UCSD-AML1 (cell line): ENCODE measurements around the gene HLTF.

Experiments used
- DNase-seq: peaks from one replicate; lab custom pipeline; 2025; ENCODE audit not compliant: unreplicated experiment; lab: John Stamatoyannopoulos, UW

The HLTF gene

GRCh38 chr3:149090461-149090860 is 4.1 kb upstream of the HLTF start:
- no peak for DNase-seq

DNA sequence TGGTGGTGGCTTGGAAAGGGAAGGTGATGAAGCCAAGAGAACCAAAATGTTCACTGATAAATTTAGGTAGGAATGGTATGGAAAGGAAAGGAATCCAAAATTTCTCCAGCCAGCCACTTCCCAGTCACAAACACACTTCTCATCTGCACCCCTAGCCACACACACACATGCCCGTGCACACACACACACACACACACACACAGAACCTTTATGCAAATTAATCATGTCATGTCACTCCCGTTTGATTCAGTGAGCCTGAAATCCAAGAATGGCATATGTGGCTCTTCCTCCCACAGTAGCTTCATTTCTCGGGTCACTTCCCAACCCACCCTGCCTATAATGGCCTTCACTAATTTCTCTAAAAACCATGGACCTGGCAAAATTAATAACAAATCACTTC is 3.1 kb upstream of the HLTF start:
- DNase-seq, result no peak

GRCh38 chr3:149087208-149087607 is 875 bp upstream of the HLTF start:
- DNase-seq, result no peak

DNA sequence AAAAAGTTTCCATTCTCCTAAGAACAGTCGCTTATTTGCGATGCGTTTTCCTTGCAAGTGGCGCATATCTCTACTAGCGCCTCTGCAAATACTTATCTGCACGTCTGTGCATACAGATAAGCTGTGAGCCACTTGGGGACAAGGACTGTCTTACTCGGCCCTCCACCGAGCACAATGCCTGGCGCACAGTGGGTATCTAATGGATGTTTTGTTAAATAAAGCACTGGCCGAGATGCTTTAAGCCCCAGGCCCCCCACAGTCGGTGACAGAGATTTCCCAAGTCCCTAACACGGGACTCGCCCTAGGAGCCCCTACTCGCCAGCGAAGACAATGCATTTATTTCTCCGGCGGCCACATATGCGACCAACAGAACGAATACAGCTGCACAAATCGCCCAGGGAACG is 503 bp downstream of the HLTF start:
- no peak for DNase-seq

- no peak for DNase-seq
These were observed 4.6 kb downstream of the HLTF start for GRCh38 chr3:149081772-149082171.

- DNase-seq, result no peak
These were observed 5.6 kb downstream of the HLTF start for GRCh38 chr3:149080699-149081091.

- DNase-seq, result no peak
These were observed 6.2 kb downstream of the HLTF start for GRCh38 chr3:149080011-149080698.

- no peak for DNase-seq
These were observed 8.7 kb downstream of the HLTF start for GRCh38 chr3:149077628-149078027.

DNA sequence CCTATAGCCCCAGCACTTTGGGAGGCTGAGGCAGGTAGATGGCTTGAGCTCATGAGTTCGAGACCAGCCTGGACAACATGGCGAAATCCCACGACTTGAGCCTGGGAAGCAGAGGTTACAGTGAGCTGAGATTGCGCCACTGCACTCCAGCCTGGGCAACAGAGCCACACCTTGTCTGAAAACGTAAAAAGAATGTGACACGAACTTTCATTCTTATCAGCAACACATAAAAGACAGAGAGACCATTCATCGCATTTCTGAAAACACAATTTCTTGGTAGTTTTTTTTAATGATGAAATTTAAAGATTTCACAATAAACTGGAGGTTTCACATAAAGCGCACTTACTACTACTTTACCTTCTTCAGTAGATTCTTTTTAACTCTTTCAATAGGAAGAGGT is 18.4 kb downstream of the HLTF start:
- DNase-seq, result no peak

DNA sequence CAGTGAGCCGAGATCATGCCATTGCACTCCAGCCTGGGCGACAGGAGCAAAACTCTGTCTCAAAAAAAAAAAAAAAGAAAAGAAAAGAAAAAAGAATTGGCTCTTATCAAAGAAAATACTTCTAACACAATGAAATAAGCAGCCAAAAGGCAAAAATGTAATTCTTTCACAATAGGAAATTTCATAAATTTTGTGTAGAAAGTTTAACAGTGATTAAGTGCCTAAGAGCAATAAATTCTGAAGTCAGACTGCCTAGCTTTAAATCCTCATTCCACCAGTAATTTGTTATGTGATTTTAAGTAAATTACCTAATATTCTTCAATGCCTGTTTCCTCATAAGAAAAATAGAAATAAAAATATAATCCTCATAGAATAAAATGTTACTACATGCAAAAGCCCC is 24.6 kb downstream of the HLTF start:
- no peak for DNase-seq

GRCh38 chr3:149058602-149059001 is 27.7 kb downstream of the HLTF start:
- no peak for DNase-seq

- DNase-seq, result no peak
These were observed 28.1 kb downstream of the HLTF start for GRCh38 chr3:149058198-149058597.

DNA sequence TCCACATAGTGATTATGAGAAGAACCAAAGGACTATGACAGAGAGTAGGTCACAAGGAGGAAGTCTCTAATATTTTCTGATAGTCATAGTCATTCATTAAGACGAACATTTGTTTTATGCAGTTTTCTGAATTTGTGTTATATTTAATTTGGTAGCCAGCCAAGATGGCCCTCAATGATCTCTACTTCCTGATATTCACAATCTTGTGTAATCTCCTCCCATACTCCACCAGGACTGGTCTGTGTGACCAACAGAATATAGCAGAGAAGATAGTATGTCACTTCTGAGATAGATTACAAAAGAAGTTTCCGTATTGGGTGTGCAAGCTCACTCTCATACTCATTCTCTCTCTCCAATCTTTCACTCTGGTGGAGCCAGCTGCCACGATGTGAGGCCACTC is 30.8 kb downstream of the HLTF start:
- no peak for DNase-seq

- DNase-seq, result no peak
These were observed 41.8 kb downstream of the HLTF start for GRCh38 chr3:149044339-149045083.

DNA sequence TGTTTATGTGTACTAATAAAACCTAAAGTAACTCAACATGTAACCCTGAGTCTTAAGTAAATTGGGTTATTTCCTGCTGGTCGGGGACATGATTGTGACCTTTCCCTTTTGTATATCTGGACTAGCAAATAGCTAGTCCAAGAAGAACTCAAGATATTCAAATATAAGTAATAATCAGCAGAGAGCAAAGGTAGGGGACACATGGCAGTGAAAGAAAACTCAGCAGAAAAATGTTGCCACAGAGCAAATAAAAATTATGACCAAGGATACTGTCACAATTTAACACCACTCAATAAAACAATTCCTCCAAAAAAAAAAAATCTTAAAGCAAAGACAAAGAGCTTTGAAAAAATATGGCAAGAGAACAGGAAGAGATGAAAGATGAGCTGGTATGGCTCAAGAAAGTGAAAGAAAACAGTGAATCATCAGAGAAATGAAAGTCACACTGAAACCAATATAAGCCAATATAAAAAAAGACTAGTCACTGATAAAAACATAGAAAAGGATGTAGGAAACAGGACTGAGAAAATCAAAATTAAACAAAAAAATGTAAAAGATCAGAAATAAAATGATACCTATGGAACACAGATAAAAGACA is 43.4 kb downstream of the HLTF start:
- no peak for DNase-seq

DNA sequence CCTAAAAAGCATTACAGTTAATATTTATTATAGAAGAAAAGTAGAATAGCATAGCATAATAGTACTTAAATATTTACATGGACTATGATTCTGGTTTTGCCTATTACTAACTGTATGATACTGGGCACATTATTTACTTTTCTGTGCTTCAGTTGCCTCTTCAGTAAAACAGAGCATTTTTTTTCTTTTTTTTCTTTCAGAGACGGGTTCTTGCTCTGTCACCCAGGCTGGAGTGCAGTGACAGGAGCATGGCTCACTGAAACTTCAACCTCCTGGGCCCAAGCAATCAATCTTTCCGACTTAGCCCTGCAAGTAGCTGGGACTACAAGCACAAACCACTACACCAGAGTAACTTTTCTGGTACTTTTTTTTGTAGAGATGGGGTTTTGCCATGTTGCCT is 48.0 kb downstream of the HLTF start:
- no peak for DNase-seq

DNA sequence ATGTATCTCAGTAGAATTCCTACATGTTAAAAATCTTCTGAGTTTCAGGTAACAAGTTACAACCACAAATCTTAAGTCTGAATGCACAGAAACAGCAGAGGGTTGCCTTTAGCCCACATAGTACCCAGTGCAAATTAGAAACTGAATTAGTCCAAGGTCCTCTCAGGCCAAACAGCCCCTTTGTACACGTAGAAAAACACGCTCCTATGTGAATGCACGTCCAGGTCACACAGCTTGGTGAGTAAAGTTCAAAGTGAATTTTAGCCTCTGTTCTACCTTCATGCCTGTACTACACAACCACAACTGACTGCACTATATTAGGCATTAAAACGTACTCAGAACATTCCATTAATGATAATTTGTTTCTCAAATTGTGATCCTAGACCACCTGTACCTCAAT is 48.6 kb downstream of the HLTF start:
- no peak for DNase-seq

- no peak for DNase-seq
These were observed 55.2 kb downstream of the HLTF start for GRCh38 chr3:149031096-149031495.

- no peak for DNase-seq
These were observed 59.6 kb downstream of the HLTF start for GRCh38 chr3:149026718-149027117.

- DNase-seq, result no peak
These were observed 62.4 kb downstream of the HLTF start for GRCh38 chr3:149023951-149024350.

GRCh38 chr3:149021830-149022229 is 64.5 kb downstream of the HLTF start:
- no peak for DNase-seq

DNA sequence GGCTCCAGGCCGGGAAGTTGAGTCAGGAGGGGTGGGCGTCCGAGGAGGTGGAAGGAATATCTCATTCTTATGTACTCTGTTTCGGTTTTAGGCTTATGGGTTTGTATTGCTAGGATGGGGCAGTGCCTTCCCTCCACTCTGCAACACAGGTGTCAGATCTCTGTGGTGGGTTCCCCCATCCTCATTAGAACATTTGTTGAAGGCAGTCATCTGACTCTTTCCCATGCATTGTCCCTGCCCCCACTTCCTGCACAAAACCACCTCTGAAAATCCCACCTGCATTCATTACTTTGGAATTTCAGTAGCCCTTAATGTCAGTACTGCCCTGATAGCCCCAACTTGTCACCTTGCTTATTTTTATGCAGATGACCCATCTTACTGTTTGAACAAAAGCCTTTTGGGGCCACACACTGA is 65.5 kb downstream of the HLTF start:
- no peak for DNase-seq
